PC-9 (cell line): Measurements from ENCODE around the gene TRAF3.

Experiments
- CTCF ChIP-seq: fragments of 200-600 bp; sonication (generic); conservative IDR thresholded peaks from 2 replicates; pipeline ENCODE4 v1.6.1; 2017; ENCODE audit warnings: mixed run types, antibody characterized with exemption, mild to moderate bottlenecking, moderate library complexity
- EZH2 ChIP-seq: fragments of 200-600 bp; sonication (generic); IDR thresholded peaks from 2 replicates; pipeline ENCODE4 v1.8.0; 2017; ENCODE audit warnings: antibody characterized with exemption, low read depth

DNA sequence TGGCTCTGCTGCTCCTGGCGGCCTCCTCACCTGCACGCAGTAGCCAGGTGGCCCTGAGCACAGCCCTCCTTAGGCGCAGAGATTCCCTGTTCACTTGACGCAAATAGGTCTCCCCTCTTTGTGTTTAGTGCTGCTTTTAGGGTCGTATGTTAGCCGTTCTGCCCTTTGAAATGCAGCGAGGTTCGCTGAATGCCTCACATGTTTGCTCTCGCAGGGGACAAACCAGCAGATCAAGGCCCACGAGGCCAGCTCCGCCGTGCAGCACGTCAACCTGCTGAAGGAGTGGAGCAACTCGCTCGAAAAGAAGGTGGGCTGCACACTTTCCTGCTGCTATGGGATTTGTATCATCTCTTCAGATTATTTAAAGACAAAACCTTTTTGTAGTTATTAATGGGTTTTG, 113.9 kb downstream of the TRAF3 start:
- no peak for TF ChIP-seq CTCF
- TF ChIP-seq EZH2, result no peak
